Right cardiac atrium (tissue), 5 donors: ENCODE data around the gene IFNA6. TPM values are rescaled to one million over a fixed set of nuclear protein-coding genes. Genes with fewer than 3 reads are reported as not detected.
A peak's percentile ranks its signal among the peaks of the same experiment; 100 is the strongest.
"Not testable (repeated sequence)": the region's sequence is repeated elsewhere in the genome, so short reads cannot be mapped to it uniquely, and the experiment has no call there.

Experiments
- ATAC-seq, 2 donors: fragments of 200-7000 bp; cut with Tn5 transposase; one replicate each; pipeline versions ENCODE4 v1.8.0 to v1.9.1; 2020; ENCODE audit warnings: moderate library complexity in 2 of 2, mild to moderate bottlenecking in 1 of 2
- DNase-seq, 3 donors: peaks; one replicate each; pipeline ENCODE4 v3.0.0-alpha.2; 2020
- H3K27ac ChIP-seq: one replicate; pipeline ENCODE4 v1.5.1; 2013; ENCODE audit warnings: mild to moderate bottlenecking, low read length, control low read depth, moderate library complexity
- H3K27me3 ChIP-seq: one replicate; pipeline ENCODE4 v1.6.1; 2013; ENCODE audit not compliant: control insufficient read depth, insufficient read depth
- H3K4me1 ChIP-seq: one replicate; pipeline ENCODE4 v1.6.1; 2013; ENCODE audit warnings: low read length; ENCODE audit not compliant: control insufficient read depth, insufficient read depth
- H3K4me3 ChIP-seq: one replicate; pipeline ENCODE4 v1.5.1; 2013; ENCODE audit warnings: low read length, control low read depth
- H3K9me3 ChIP-seq: one replicate; pipeline ENCODE4 v1.6.1; 2013; ENCODE audit warnings: low read length; ENCODE audit not compliant: control insufficient read depth
- WGBS: extraction: QIAGEN DNeasy Blood & Tissue Kit; methylation state at CpG from one replicate; pipeline ENCODE4 v1.1.7; 2013; 5-methylcytosine and 5-hydroxymethylcytosine counted together
- intact Hi-C, 4 donors: fragments of 100-400 bp; cut with DNase I; formaldehyde crosslinking; loops; one replicate each; pipeline versions ENCODE4 v1.11.0 to v1.14.0; 2022 to 2023
- polyA plus RNA-seq: library from polyadenylated mRNA; stranded (reverse); fragments of 200-250 nt; gene quantifications from one replicate; pipeline ENCODE4 v1.2.3, GENCODE V29; 2013
- total RNA-seq, 4 donors: library from RNA; stranded (reverse); fragmentation: NEBNext Ultra II Directional; extraction: Animal tissue kit (Norgen Biotek cat#: 25700); gene quantifications; one replicate each; pipeline ENCODE4 v1.2.1, GENCODE V29; 2021
- donor health status: healthy with polysubstance abuse.
- donor health status: DM: no; HTN: yes; CAD: no.
- donor health status: DM: no; HTN: no; CAD: no.
- donor health status: DM: no; HTN: yes; CAD: no; lungs with severe emphysema.
- donor health status: DM: yes; HTN: yes; CAD: no.

Gene IFNA6
- total and polyA plus RNA-seq, 5 donors = not detected

- H3K4me1 ChIP-seq, intact Hi-C loops, ATAC-seq, H3K9me3 ChIP-seq, H3K27ac ChIP-seq, H3K27me3 ChIP-seq, H3K4me3 ChIP-seq, DNase-seq: not testable (repeated sequence)
- WGBS = 96% methylated on average over 1 of the region's 2 CpGs
Measured at GRCh38 chr9:21367169-21367568, 16.5 kb upstream of the IFNA6 start.

GRCh38 chr9:21362287-21362686 is 11.6 kb upstream of the IFNA6 start:
- no peak for DNase-seq
- no peaks in the 10 kb centered on the region for H3K27me3 ChIP-seq
- no peak overlapping the region for H3K27ac ChIP-seq
- intact Hi-C loops = no loop called here
- WGBS = 87% methylated on average over 8 of the region's 8 CpGs
- H3K4me1 ChIP-seq = no peaks in the 10 kb centered on the region
- no peaks in the 10 kb centered on the region for H3K9me3 ChIP-seq
- no peak for ATAC-seq
- H3K4me3 ChIP-seq = no peak overlapping the region

GRCh38 chr9:21357479-21358460 is 7.1 kb upstream of the IFNA6 start:
- Histone ChIP-seq H3K9me3 (no peaks in the 10 kb centered on the region), H3K4me1 (no peaks in the 10 kb centered on the region), H3K27me3 (no peaks in the 10 kb centered on the region), H3K27ac (no peak overlapping the region), H3K4me3 (no peak overlapping the region)
- intact Hi-C loops = no loop called here
- 70% methylated on average over 7 of the region's 7 CpGs for WGBS
- ATAC-seq = no peak
- DNase-seq = no peak

DNA sequence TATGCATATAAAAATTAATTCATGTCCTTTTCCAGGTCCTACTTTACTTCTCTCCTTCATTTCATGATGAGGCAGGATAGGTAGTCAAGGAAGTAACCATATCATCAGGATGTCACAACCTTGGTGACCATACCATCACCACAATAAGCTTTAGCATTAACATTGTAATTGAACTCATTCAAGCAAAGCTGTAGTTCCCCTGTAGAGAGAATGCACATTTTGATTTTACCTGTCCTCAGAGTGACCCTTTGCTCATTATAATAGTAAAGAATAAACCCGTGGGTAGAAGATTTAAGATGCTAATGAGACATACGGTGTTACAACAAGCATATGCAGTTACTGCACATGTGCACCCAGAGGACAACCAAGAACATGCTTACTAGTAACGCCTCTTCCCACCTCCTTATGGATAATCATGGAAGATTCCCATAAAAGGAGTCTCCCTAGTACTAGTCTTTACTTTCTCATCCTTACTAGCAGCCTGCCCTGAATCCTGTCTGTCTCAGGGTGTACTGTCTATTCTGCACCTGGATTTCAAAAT is 2.2 kb downstream of the IFNA6 start:
- Histone ChIP-seq H3K4me3 (no peak overlapping the region), H3K27me3 (no peaks in the 10 kb centered on the region), H3K4me1 (no peaks in the 10 kb centered on the region), H3K27ac (no peak overlapping the region), H3K9me3 (no peaks in the 10 kb centered on the region)
- intact Hi-C loops = no loop called here
- ATAC-seq = no peak
- 70% methylated on average over 3 of the region's 3 CpGs for WGBS
- no peak for DNase-seq

- no peaks in the 10 kb centered on the region for H3K9me3 ChIP-seq
- ATAC-seq (no peak), DNase-seq (no peak)
- intact Hi-C loops = no loop called here
- 86% methylated on average over 4 of the region's 4 CpGs for WGBS
- no peaks in the 10 kb centered on the region for H3K27me3 ChIP-seq
- H3K4me1 ChIP-seq = no peaks in the 10 kb centered on the region
- no peak overlapping the region for H3K27ac ChIP-seq
- no peak overlapping the region for H3K4me3 ChIP-seq
Measured at GRCh38 chr9:21340735-21341134, 10.0 kb downstream of the IFNA6 start.

DNA sequence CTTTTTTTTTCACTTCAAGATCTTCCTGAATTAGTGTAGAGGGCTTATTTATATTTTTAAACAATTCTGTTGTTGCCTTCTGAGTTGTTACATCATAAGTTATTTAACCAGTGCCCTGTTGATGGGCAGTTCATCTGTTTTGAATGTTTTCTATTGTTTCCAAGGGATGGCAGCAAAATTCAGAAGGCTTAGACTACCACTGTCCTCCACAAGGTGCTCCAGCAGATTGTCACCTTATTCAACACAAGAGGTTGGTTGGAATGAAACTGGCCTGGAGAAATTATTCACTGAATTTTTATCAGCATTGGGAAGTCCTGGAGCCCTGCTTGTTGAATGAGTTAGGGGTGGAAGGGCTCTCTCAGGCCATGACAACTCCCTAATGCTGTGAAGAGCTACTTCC is 14.2 kb downstream of the IFNA6 start:
- intact Hi-C loops = loop anchor here in 1 of 4 donors (10.0 kb wide), 1 partner anchor 468 kb away; the partner anchor contains the start of gene MTAP
- H3K4me1 ChIP-seq = peaks cover 12% of the 10 kb centered on the region

DNA sequence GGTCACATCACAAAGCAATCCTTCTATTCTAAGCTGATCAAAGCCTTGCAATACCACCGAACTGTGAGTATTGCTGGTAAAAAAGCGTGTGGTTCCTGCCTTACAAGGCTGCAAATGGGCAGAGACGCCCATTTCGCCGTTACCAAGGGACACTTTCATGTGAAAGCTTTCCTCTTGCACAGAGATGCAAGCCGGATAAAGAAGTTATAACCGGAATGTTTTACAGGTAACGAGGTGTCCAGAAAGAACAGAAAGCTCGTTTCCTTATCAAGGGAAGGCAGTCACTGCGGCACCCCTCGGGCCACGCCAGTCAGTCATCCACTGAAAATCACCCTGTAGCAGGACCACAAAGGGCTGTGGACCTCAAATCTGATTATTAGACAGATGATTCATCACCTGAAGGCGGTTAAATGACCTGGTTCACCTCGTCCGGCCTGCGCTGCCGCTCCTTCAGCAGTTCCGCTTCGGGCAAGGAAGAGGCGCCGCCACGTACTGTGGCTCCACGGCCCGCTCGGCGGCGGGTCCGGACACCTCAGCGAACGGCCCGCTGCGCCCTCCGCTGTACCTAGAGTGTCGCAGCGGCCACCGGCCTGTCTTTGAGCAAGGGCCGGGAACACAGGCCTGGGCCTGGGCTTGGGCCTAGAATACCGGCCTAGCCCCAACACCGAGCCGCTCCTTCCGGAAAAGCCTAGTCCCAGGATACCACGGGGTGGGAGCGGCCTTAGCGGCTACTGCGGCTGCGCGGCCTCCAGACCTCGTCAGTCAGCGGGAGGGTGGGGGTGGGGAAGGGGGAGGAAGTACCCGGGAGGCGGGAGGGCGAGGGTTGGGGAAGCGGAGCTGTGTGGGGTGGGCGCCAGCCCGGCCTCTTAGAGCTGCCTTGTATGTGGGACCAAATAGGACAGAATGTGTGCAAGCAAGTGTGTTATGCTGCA is 15.7 kb downstream of the IFNA6 start, which contains the start of gene KLHL9:
TSS of gene KLHL9 (minus strand) at position 704 of the 932 bp plus-strand sequence. CDS start at position 159, 545 bp downstream.
- intact Hi-C loops = loop anchor here in 1 of 4 donors (10.0 kb wide), 1 partner anchor 470 kb away; the partner anchor contains the start of gene MTAP
- Histone ChIP-seq H3K4me3 (peak within 1 kb of the TSS; percentile 83), H3K4me1 (peaks cover 12% of the 10 kb centered on the region), H3K9me3 (no peaks in the 10 kb centered on the region), H3K27ac (peak within 1 kb of the TSS; percentile 72), H3K27me3 (no peaks in the 10 kb centered on the region)
- DNase-seq = peak; percentile 96 to 98 (median 97)
- WGBS = under 1% methylated on average over 55 of the region's 55 CpGs
- ATAC-seq = peak; percentile 100

More for the DNA sequence above, 14.2 kb downstream of the IFNA6 start:
- DNase-seq = no peak
- Histone ChIP-seq H3K27me3 (no peaks in the 10 kb centered on the region), H3K27ac (no peak overlapping the region), H3K9me3 (no peaks in the 10 kb centered on the region), H3K4me3 (no peak overlapping the region)
- no peak for ATAC-seq

GRCh38 chr9:21333226-21333625 is 17.5 kb downstream of the IFNA6 start:
- no peak for DNase-seq
- WGBS = 95% methylated on average over 2 of the region's 2 CpGs
- Histone ChIP-seq H3K9me3 (no peaks in the 10 kb centered on the region), H3K27ac (no peak overlapping the region), H3K4me3 (peak overlapping the region; percentile 35), H3K4me1 (peaks cover 12% of the 10 kb centered on the region), H3K27me3 (no peaks in the 10 kb centered on the region)
- intact Hi-C loops = loop anchor here in 1 of 4 donors (10.0 kb wide), 1 partner anchor 472 kb away; the partner anchor contains the start of gene MTAP
- no peak for ATAC-seq

DNA sequence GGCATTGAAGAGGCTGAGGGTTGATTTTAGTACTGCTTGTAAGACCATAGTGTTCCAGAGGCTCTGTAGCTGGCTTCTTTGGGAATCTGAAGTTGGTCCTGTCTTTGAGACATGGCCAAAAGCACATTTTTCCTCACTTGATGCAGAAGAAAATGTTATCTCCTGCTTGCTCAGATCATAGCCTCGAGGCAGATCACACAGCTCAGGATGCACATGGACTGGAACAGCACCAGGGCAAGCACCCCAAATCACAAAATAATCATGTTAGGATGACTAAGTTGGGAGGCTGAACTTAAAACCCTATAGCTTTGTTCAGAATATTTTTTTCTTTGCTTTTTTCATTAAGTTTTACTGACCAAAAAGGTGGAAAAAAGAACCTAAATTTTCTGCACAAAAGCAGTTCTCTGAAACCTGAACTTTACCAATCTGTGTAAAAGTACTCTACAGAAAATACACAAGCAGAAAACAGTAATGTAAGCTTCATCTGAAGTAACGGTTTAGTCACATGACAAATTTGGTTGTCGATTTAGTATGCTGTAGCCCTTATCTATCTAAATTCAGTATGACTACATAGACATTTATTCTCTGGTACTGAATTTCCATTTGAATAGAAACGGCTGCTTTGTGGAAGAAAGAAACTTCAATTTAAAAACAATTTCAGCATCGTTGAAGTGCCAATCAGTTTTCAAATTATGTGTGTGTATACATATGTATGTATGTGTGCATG is 18.8 kb downstream of the IFNA6 start:
- H3K9me3 ChIP-seq = no peaks in the 10 kb centered on the region
- no peak overlapping the region for H3K27ac ChIP-seq
- ATAC-seq = no peak
- WGBS = 31% methylated on average over 5 of the region's 5 CpGs
- no peaks in the 10 kb centered on the region for H3K27me3 ChIP-seq
- H3K4me3 ChIP-seq = peak overlapping the region; percentile 27
- intact Hi-C loops = loop anchor here in 1 of 4 donors (10.0 kb wide), 1 partner anchor 473 kb away; the partner anchor contains the start of gene MTAP
- DNase-seq = no peak
- H3K4me1 ChIP-seq = peaks cover 12% of the 10 kb centered on the region
